K562 (cell line): Measurements from ENCODE around the gene PRELID1. TPM values are rescaled to one million over a fixed set of nuclear protein-coding genes. Genes with fewer than 3 reads are reported as not detected.
A peak's percentile ranks its signal among the peaks of the same experiment; 100 is the strongest.

Experiments used
- BCOR ChIP-seq: fragments of 450-650 bp; IDR thresholded peaks from 2 replicates; pipeline ENCODE4 v1.6.1; 2016
- CHD4 ChIP-seq: fragments of 200-600 bp; sonication (generic); IDR thresholded peaks from 3 replicates; pipeline ENCODE4 v1.6.1; 2012; ENCODE audit warnings: low read depth, mild to moderate bottlenecking, mixed read lengths, low read length, inconsistent platforms; ENCODE audit not compliant: insufficient read depth, insufficient replicate concordance, poor library complexity, severe bottlenecking
- HBP1 ChIP-seq: fragments of 450-650 bp; formaldehyde crosslinking; IDR thresholded peaks from 2 replicates; pipeline ENCODE4 v1.4.0; 2022; ENCODE audit warnings: missing genetic modification characterization
- NCOA4 ChIP-seq: fragments of 450-650 bp; IDR thresholded peaks from 2 replicates; pipeline ENCODE4 v1.6.1; 2018; ENCODE audit warnings: mild to moderate bottlenecking; ENCODE audit not compliant: partially characterized antibody
- RBM25 ChIP-seq: fragments of 200-400 bp; formaldehyde crosslinking; IDR thresholded peaks from 2 replicates; pipeline ENCODE4 v1.6.1; 2018; ENCODE audit warnings: low read length, low read depth, moderate library complexity; ENCODE audit not compliant: severe bottlenecking
- SMARCA5 ChIP-seq: fragments of 450-650 bp; IDR thresholded peaks from 2 replicates; pipeline ENCODE4 v1.6.1; 2016
- TFE3 ChIP-seq: fragments of 450-650 bp; formaldehyde crosslinking; IDR thresholded peaks from 2 replicates; pipeline ENCODE4 v1.4.0; 2020; ENCODE audit warnings: mild to moderate bottlenecking, mixed read lengths
- ZNF12 ChIP-seq: sonication (generic); formaldehyde crosslinking; IDR thresholded peaks from 2 replicates; pipeline ENCODE4 v1.4.0; 2020; ENCODE audit warnings: mild to moderate bottlenecking, missing genetic modification reagents
- ZNF407 ChIP-seq: fragments of 450-650 bp; IDR thresholded peaks from 2 replicates; pipeline ENCODE4 v1.6.1; 2016; ENCODE audit warnings: low read depth
- polyA plus RNA-seq, 8 experiments: library from polyadenylated mRNA; depleted of rRNA in 4 of 8; stranded (reverse) in 5 of 8; unstranded in 3 of 8; fragments of >200 nt; fragmentation: Nextera tagmentation in 2 of 8; fragmentation: Illumina TruSeq in 1 of 8; extraction: Ambion mirVana in 2 of 8; extraction: Trizol in 1 of 8; gene quantifications; 2 replicates each; pipeline versions ENCODE4 v1.2.1 to v1.2.3, GENCODE V29; 2011 to 2014; ENCODE audit warnings: inconsistent platforms in 1 of 8, missing spikeins in 1 of 8
- total RNA-seq, 7 experiments: library from RNA; depleted of rRNA in 6 of 7; stranded (reverse); fragments of >200 nt in 6 of 7; fragmentation: Illumina TruSeq in 2 of 7; extraction: Trizol in 2 of 7; gene quantifications; 2 replicates each; pipeline versions ENCODE4 v1.2.1 to v1.2.3, GENCODE V29; 2011 to 2021; ENCODE audit warnings: low replicate concordance in 1 of 7
- TF ChIP-seq, protein P1 (sequence below): fragments of 250-450 bp; sonication (Bioruptor Pico); IDR thresholded peaks from 2 replicates; pipeline ENCODE4 v1.8.0; 2021; ENCODE audit warnings: borderline replicate concordance, mild to moderate bottlenecking, moderate library complexity; ENCODE audit not compliant: poor library complexity, severe bottlenecking

Gene PRELID1
- total and polyA plus RNA-seq, 9 of the 15 experiments (the other 6 are each of a cell fraction or from before 2014, with no cell fraction given), result 40.1 to 484 (median 340) TPM

GRCh38 chr5:177355162-177355867 lies 51.7 kb downstream of the PRELID1 start (continued):
- no peak for TF ChIP-seq ZNF407
- no peak for TF ChIP-seq NCOA4
- TF ChIP-seq CHD4, result peak; percentile 24
- TF ChIP-seq ZNF12 (CRISPR knock-in tag), result peak; percentile 100
- no peak for TF ChIP-seq HBP1 (CRISPR knock-in tag)
- TF ChIP-seq SMARCA5, result peak; percentile 54; the same call in 1 of the 2 replicates
- TF ChIP-seq RBM25, result peak; percentile 80
- peak; percentile 76; the same call in 1 of the 2 replicates for TF ChIP-seq BCOR
- TF ChIP-seq, protein P1, sequence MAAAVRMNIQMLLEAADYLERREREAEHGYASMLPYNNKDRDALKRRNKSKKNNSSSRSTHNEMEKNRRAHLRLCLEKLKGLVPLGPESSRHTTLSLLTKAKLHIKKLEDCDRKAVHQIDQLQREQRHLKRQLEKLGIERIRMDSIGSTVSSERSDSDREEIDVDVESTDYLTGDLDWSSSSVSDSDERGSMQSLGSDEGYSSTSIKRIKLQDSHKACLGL (CRISPR knock-in tag), result no peak
- no peak for TF ChIP-seq TFE3 (CRISPR knock-in tag)
